T-helper 2 cell (primary cell): Measurements from ENCODE around the gene SGK1.
A peak's percentile ranks its signal among the peaks of the same experiment; 100 is the strongest.
"Not testable (repeated sequence)": the region's sequence is repeated elsewhere in the genome, so short reads cannot be mapped to it uniquely, and the experiment has no call there.

ENCODE experiments used
- DNase-seq, 5 experiments: peaks; one replicate each; pipeline versions ENCODE4 v3.0.0 to v3.0.0-alpha.2; 2012 to 2022

The SGK1 gene

DNA sequence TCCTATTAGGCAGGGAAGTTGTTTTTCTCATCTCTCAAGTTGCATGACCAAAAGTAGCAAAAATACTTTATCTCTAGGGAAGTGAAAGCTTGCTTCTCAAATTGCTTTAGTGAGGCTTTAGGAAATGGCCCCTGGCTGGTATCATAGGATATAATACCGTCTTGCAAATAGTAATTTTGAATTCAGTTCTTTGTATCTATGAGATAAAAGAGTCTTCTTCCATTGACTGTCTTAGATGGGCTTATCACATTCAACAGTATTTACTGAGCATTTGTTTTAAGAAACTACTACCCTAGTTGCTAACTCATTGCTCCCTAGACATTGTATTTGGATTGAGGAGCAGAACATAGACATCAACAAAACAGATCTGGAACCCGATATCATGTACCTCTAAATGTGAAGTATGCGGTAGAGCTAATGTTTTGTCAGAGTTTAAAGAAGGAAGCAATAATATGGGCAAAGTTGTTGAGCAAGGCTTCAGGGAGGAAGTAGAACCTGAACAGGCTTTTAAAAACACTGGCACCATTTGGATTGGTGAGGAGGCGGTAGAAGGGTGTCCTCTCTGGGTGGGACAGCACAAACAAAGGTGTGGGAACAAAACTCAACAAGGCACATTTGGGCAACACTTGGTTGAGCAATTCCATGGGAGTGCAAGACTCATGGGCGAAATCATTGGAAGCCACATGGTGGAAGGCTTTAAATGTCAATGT is 101.5 kb downstream of the SGK1 start:
- DNase-seq, result no peak

DNA sequence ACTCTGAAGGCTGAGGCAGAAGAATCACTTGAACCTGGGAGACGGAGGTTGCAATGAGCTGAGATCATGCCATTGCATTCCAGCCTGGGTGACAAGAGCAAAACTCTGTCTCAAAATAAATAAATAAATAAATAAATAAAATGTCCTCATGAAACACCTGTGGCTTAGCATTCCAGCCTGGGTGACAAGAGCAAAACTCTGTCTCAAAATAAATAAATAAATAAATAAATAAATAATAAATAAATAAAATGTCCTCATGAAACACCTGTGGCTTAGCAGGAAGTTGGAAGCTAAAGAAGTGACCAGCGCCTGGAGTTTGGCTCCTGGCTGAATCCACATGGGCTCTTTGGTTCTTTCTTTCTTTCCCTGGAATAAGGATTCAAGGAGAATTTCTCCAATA is 104.5 kb downstream of the SGK1 start:
- DNase-seq, result not testable (repeated sequence)

DNA sequence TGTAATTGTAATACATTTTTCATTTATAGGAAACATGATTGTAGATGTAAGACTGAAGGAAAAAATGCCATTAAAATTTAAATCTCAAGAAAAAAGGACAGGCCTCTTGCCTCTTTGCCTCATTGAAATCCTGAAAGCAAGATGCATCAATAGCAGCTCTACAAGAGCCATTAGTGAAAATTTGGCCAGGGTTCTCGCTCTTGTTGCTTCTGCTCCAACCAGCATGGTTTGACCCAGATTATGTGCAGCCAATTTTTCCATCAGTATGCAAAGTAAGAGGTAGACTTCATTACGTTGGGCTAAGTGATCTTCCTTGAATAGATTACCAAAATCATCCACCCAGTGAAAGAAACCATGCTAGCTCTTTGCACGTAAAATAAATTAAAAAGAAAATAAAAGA is 106.6 kb downstream of the SGK1 start:
- no peak for DNase-seq

GRCh38 chr6:134207421-134207820 is 110.5 kb downstream of the SGK1 start:
- no peak for DNase-seq

- DNase-seq, result no peak
These were observed 112.5 kb downstream of the SGK1 start for GRCh38 chr6:134205366-134205765.

DNA sequence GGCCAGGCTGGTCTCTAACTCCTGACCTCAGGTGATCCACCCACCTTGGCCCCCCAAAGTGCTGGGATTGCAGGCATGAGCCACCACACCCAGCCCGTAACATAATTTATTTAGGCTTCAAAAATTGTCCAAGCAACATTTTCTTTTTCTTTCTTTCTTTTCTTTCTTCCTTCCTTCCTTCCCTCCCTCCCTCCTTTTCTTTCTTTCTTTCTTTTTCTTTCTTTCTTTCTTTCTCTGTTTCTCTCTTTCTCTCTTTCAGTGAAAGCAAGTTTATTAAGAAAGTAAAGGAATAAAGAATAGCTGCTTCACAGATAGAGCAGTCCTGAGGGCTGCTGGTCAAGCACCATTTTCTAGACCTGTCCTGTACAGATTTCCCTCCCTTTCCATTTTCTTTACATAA is 113.2 kb downstream of the SGK1 start:
- not testable (repeated sequence) for DNase-seq

GRCh38 chr6:134204031-134204430 is 113.9 kb downstream of the SGK1 start:
- DNase-seq, result no peak

DNA sequence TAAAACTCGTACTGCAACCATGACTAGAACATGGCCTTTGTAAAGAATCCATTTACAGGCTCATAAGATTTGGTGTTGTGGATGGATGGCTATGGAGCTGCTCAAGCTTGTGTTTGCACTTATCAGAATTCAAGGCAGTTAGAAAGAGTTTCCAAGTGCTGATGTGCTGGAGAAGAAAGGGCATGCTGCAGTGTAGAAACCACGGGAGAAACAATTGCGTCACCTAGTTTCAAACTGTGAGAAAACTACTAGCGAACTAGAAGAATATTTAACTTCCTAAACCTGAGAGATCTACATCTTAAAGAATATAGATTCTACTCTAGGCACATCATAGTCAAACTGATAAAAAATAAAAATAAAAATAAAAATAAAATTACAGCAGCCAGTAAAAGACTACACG is 116.2 kb downstream of the SGK1 start:
- no peak for DNase-seq

DNA sequence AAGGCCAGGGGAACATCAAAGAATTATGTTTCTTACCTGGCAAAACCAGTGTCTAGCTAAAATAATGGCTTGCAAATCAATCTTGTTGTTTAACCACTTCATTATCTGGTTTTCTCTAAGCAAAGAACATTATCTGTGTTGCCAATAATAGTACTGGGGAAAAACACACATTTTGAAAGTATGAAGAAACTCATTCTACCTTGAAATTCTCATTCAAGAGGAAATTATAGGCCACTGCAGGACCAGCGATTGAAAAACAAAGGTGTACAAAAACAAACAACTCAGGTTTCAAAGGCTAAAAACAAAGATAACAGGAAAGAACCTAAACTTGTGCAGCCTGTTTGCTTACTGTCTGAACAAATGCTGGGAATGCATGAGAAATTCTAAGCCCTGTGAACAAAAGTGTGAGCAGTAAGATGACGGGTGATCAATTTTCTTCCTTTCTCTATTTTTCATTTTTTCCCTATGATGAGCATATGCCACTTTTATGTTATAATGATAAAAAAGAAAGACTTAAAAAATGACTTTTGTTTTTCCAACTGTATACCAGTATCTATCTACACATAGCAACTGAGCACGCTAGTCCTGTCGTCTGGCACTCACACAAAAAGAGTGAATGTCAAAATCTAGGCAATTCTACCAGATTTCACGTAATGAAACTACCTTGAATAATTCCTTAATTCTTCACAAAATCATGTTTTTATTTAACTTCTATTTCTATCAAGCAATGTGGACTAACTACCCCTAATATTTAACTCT is 117.9 kb downstream of the SGK1 start:
- DNase-seq, result no peak

- DNase-seq, result no peak
These were observed 119.8 kb downstream of the SGK1 start for GRCh38 chr6:134198093-134198492.

DNA sequence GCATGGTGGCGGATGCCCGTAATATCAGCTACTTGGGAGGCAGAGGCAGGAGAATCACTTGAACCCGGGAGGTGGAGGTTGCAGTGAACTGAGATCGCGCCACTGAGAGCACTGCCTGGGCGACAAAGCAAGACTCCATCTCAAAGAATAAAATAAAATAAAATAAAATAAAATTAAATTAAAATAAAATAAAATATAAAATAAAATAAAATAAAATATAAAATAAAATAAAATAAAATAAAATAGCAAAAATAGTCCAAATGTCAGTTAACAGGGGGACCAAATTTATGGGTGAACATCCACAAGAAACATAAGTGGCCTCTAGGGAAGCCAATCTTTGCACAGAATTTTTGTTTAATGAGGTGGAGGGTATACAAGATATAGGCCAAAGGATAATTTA is 120.2 kb downstream of the SGK1 start:
- DNase-seq, result not testable (repeated sequence)

GRCh38 chr6:134196568-134197193 is 121.2 kb downstream of the SGK1 start:
- peak in 1 of 5 experiments; percentile 54 for DNase-seq

GRCh38 chr6:134195985-134196384 is 121.9 kb downstream of the SGK1 start:
- no peak for DNase-seq

- DNase-seq, result no peak
These were observed 122.6 kb downstream of the SGK1 start for GRCh38 chr6:134195164-134195906.

- no peak for DNase-seq
These were observed 124.1 kb downstream of the SGK1 start for GRCh38 chr6:134193536-134194498.

DNA sequence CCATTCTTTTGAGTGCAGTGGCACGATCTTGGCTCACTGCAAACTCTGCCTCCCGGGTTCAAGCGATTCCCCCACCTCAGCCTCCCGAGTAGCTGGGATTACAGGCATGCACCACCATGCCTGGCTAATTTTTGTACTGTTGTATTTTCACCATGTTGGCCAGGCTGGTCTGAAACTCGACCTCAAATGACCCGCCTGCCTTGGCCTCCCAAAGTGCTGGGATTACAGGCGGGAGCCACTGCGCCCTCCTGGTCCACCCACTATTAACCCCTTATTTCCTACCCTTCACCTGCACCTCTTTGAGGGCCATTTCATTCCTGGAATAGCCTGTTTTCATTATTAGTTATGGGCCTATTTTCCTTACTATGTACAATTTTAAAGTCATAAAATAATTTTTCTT is 125.3 kb downstream of the SGK1 start:
- DNase-seq, result not testable (repeated sequence)

- DNase-seq, result no peak
These were observed 127.0 kb downstream of the SGK1 start for GRCh38 chr6:134190883-134191282.

DNA sequence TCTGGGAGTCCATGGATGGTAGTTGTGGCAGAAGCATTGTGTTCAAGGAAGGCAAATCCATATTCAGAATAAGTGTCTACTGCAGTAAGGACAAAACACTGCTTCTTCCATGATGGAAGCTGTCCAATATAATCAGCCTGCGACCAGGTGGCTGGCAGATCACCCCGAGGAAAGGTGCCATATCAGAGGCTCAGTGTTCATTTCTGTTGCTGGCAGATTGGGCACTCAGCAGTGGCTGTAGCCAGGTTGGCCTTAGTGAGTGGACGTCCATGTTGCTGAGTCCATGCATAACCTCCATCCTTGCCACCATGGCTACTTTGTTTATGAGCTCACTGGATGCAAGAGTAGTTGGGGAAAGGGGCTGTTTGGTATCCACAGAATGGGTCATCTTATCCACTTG is 130.2 kb downstream of the SGK1 start:
- DNase-seq, result no peak

DNA sequence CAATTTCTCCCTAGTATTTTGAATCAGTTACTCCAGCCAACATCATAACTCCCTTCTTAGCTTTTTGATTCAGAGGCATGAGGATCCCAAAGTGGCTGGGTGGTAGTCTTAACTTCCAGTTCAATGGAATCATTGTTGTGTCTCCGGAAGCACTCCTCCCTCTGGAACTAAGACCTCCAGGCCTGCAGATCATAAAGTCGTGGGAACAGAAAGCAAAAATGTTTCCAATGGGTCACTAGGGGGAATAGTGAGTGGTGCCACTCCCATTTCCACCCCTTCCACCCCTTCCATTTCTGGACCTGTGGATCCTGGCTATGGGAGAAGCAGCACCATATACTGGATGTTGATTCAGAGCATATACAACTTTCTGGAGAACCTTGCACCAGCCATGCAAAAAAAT is 130.8 kb downstream of the SGK1 start:
- no peak for DNase-seq

GRCh38 chr6:134186355-134186754 is 131.6 kb downstream of the SGK1 start:
- DNase-seq, result no peak

- no peak for DNase-seq
These were observed 132.6 kb downstream of the SGK1 start for GRCh38 chr6:134185277-134185676.

GRCh38 chr6:134183844-134184243 is 134.1 kb downstream of the SGK1 start:
- no peak for DNase-seq
